ENCODE measurements around the gene HAND2.

HAND2 gene

DNA sequence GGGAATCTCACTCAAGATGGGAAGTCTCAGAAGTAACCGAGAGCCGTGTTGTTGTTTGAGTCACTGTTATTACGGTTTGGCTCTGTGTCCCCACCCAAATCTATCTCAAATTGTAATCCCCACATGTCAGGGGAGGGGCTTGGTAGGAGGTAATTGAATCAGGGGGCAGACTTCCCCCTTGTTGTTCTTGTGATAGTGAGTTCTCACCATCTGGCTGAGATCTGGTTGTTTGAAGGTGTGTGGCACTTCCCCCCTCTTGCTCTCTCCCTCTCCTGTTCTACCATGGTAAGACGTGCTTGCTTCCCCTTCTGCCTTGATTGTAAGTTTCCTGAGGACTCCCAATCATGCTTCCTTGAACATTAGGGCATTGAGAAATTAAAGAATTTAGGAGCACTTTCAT, 37.0 kb downstream of the HAND2 start:
- Histone ChIP-seq H3K4me3 (ENCODE audit: low read length) (no peak overlapping the region), H3K4me2 (ENCODE audit: low read length) (no peak overlapping the region), H3K36me3 (ENCODE audit: insufficient read depth, low read length) (no peaks in the 10 kb centered on the region), H3K9ac (ENCODE audit: low read depth, low read length) (no peak overlapping the region), H3K4me1 (ENCODE audit: control insufficient read depth, insufficient read depth, low read length) (peaks cover 40% of the 10 kb centered on the region), H3K27me3 (ENCODE audit: control insufficient read depth, insufficient read depth, low read length) (peaks cover 8% of the 10 kb centered on the region), H3K9me3 (replicated peaks; ENCODE audit: low read length) (no peaks in the 10 kb centered on the region)

- Histone ChIP-seq H3K36me3 (ENCODE audit: insufficient read depth, low read length) (no peaks in the 10 kb centered on the region), H3K9me3 (replicated peaks; ENCODE audit: low read length) (no peaks in the 10 kb centered on the region), H3K9ac (ENCODE audit: low read depth, low read length) (no peak overlapping the region), H3K4me1 (ENCODE audit: control insufficient read depth, insufficient read depth, low read length) (peaks cover 40% of the 10 kb centered on the region), H3K27me3 (ENCODE audit: control insufficient read depth, insufficient read depth, low read length) (peaks cover 7% of the 10 kb centered on the region), H3K4me2 (ENCODE audit: low read length) (no peak overlapping the region), H3K4me3 (ENCODE audit: low read length) (no peak overlapping the region)
These were observed 37.7 kb downstream of the HAND2 start for GRCh38 chr4:173492315-173492714.

GRCh38 chr4:173490817-173491528, 39.1 kb downstream of the HAND2 start:
- Histone ChIP-seq H3K4me1 (ENCODE audit: control insufficient read depth, insufficient read depth, low read length) (peaks cover 44% of the 10 kb centered on the region), H3K36me3 (ENCODE audit: insufficient read depth, low read length) (no peaks in the 10 kb centered on the region), H3K4me3 (ENCODE audit: low read length) (no peak overlapping the region), H3K27me3 (ENCODE audit: control insufficient read depth, insufficient read depth, low read length) (peaks cover 3% of the 10 kb centered on the region), H3K4me2 (ENCODE audit: low read length) (peak overlapping the region; percentile 0), H3K9ac (ENCODE audit: low read depth, low read length) (peak overlapping the region; percentile 2), H3K9me3 (replicated peaks; ENCODE audit: low read length) (no peaks in the 10 kb centered on the region)

GRCh38 chr4:173490256-173490655, 39.8 kb downstream of the HAND2 start:
- Histone ChIP-seq H3K27me3 (ENCODE audit: control insufficient read depth, insufficient read depth, low read length) (no peaks in the 10 kb centered on the region), H3K36me3 (ENCODE audit: insufficient read depth, low read length) (no peaks in the 10 kb centered on the region), H3K9me3 (replicated peaks; ENCODE audit: low read length) (no peaks in the 10 kb centered on the region), H3K4me3 (ENCODE audit: low read length) (no peak overlapping the region), H3K9ac (ENCODE audit: low read depth, low read length) (no peak overlapping the region), H3K4me1 (ENCODE audit: control insufficient read depth, insufficient read depth, low read length) (peaks cover 44% of the 10 kb centered on the region), H3K4me2 (ENCODE audit: low read length) (no peak overlapping the region)

- no peak overlapping the region for H3K4me3 ChIP-seq (ENCODE audit: low read length)
These were observed 40.5 kb downstream of the HAND2 start for GRCh38 chr4:173489514-173489913.

DNA sequence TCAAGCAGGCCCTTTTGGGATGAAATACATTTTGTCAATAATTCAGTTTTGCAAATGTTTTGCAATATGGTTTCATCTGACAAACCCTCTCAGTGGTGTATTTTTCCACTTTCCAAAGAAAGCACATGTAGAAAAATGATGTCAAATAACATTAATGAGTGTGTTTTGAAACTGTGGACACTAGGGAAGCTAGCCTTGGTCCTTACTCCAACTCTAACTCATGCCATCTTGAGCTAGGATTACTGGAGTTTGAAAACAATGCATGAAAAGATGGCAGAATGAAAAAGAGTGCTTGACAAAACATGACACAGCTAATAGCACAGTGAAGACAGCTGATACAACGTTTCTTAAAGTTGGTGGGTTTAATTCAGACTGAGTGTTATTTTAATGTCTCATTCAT, 41.4 kb downstream of the HAND2 start:
- no peaks in the 10 kb centered on the region for H3K9me3 ChIP-seq (replicated peaks; ENCODE audit: low read length)
- no peak overlapping the region for H3K4me2 ChIP-seq (ENCODE audit: low read length)
- H3K27me3 ChIP-seq (ENCODE audit: control insufficient read depth, insufficient read depth, low read length), result no peaks in the 10 kb centered on the region
- H3K36me3 ChIP-seq (ENCODE audit: insufficient read depth, low read length), result no peaks in the 10 kb centered on the region
- no peak overlapping the region for H3K9ac ChIP-seq (ENCODE audit: low read depth, low read length)
- H3K4me3 ChIP-seq (ENCODE audit: low read length), result no peak overlapping the region
- H3K4me1 ChIP-seq (ENCODE audit: control insufficient read depth, insufficient read depth, low read length), result peaks cover 39% of the 10 kb centered on the region

More at GRCh38 chr4:173489514-173489913, 40.5 kb downstream of the HAND2 start:
- Histone ChIP-seq H3K36me3 (ENCODE audit: insufficient read depth, low read length) (no peaks in the 10 kb centered on the region), H3K4me1 (ENCODE audit: control insufficient read depth, insufficient read depth, low read length) (peaks cover 44% of the 10 kb centered on the region), H3K9ac (ENCODE audit: low read depth, low read length) (no peak overlapping the region), H3K27me3 (ENCODE audit: control insufficient read depth, insufficient read depth, low read length) (no peaks in the 10 kb centered on the region), H3K4me2 (ENCODE audit: low read length) (no peak overlapping the region), H3K9me3 (replicated peaks; ENCODE audit: low read length) (no peaks in the 10 kb centered on the region)

DNA sequence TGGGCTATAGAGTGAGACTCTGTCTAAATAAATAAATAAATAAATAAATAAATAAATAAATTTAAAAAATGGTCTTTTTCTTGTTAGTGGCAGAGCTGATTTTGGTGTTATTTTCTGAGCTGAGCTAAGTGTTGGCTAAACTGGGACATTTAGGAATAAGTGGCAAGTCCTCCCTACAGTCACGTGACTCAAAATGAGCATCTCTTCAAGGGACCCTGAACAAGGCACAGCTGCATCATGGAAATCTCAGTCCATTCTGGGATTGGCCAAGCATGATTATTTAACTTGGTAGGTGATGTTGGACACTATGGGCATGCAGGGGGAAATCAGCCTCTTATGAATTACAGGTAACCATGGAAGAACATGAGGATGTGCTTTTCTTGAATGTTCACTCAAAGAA, 42.0 kb downstream of the HAND2 start:
- peaks cover 39% of the 10 kb centered on the region for H3K4me1 ChIP-seq (ENCODE audit: control insufficient read depth, insufficient read depth, low read length)
- no peaks in the 10 kb centered on the region for H3K36me3 ChIP-seq (ENCODE audit: insufficient read depth, low read length)
- H3K9ac ChIP-seq (ENCODE audit: low read depth, low read length), result no peak overlapping the region
- no peaks in the 10 kb centered on the region for H3K9me3 ChIP-seq (replicated peaks; ENCODE audit: low read length)
- no peak overlapping the region for H3K4me2 ChIP-seq (ENCODE audit: low read length)
- H3K4me3 ChIP-seq (ENCODE audit: low read length), result no peak overlapping the region
- H3K27me3 ChIP-seq (ENCODE audit: control insufficient read depth, insufficient read depth, low read length), result no peaks in the 10 kb centered on the region

- Histone ChIP-seq H3K9me3 (replicated peaks; ENCODE audit: low read length) (no peaks in the 10 kb centered on the region), H3K9ac (ENCODE audit: low read depth, low read length) (no peak overlapping the region), H3K4me1 (ENCODE audit: control insufficient read depth, insufficient read depth, low read length) (peaks cover 39% of the 10 kb centered on the region), H3K36me3 (ENCODE audit: insufficient read depth, low read length) (no peaks in the 10 kb centered on the region), H3K27me3 (ENCODE audit: control insufficient read depth, insufficient read depth, low read length) (no peaks in the 10 kb centered on the region), H3K4me3 (ENCODE audit: low read length) (no peak overlapping the region), H3K4me2 (ENCODE audit: low read length) (no peak overlapping the region)
These were observed 43.2 kb downstream of the HAND2 start for GRCh38 chr4:173486714-173487392.

DNA sequence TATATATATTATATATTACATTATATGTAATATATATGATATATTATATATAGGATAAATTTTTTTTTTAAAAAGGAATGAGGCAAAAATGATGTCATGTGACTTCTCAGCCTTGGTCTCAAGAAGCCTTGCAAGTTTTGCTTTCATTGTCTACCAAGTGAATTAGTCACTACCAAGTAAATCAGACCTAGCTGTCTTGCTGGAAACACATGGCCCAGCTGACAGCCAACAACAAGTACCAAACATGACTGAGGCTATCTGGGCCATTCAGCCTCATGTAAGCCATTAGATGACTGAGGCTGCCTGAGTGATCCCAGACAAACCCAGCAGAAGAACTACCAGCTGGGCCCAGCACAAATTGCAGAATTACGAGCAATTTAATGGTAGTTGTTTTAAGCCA, 44.9 kb downstream of the HAND2 start:
- no peak overlapping the region for H3K9ac ChIP-seq (ENCODE audit: low read depth, low read length)
- H3K4me2 ChIP-seq (ENCODE audit: low read length), result no peak overlapping the region
- H3K4me1 ChIP-seq (ENCODE audit: control insufficient read depth, insufficient read depth, low read length), result peaks cover 25% of the 10 kb centered on the region
- H3K4me3 ChIP-seq (ENCODE audit: low read length), result no peak overlapping the region
- H3K9me3 ChIP-seq (replicated peaks; ENCODE audit: low read length), result no peaks in the 10 kb centered on the region
- no peaks in the 10 kb centered on the region for H3K36me3 ChIP-seq (ENCODE audit: insufficient read depth, low read length)
- no peaks in the 10 kb centered on the region for H3K27me3 ChIP-seq (ENCODE audit: control insufficient read depth, insufficient read depth, low read length)

DNA sequence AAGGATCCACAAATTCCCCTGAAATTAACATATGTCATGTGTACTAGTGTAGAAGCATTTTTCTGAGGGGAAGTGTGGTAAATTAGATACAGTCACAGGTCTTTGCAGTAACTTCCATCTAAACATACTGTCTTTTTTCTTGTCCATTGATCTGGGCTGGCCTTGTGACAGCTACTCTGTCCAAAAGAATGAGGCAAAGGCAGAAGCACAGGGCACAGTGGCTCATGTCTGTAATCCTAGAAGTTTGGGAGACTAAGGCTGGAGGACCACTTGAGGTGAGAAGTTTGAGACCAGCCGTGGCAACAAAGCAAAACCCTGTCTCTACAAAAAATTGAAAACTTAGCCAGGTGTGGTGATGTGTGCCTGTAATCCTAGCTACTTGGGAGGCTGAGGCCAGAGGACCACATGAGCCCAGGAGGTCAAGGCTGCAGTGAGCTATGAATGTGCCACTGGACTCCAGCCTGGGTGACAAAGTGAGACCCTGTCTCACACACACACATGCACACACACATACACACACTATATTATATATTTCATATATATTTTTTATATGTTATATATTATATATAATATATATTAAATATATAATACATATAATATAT, 47.6 kb downstream of the HAND2 start:
- no peak overlapping the region for H3K4me3 ChIP-seq (ENCODE audit: low read length)
- H3K27me3 ChIP-seq (ENCODE audit: control insufficient read depth, insufficient read depth, low read length), result no peaks in the 10 kb centered on the region
- peaks cover 23% of the 10 kb centered on the region for H3K4me1 ChIP-seq (ENCODE audit: control insufficient read depth, insufficient read depth, low read length)
- H3K9me3 ChIP-seq (replicated peaks; ENCODE audit: low read length), result no peaks in the 10 kb centered on the region
- H3K4me2 ChIP-seq (ENCODE audit: low read length), result no peak overlapping the region
- no peak overlapping the region for H3K9ac ChIP-seq (ENCODE audit: low read depth, low read length)
- H3K36me3 ChIP-seq (ENCODE audit: insufficient read depth, low read length), result no peaks in the 10 kb centered on the region

- H3K9me3 ChIP-seq (replicated peaks; ENCODE audit: low read length), result no peaks in the 10 kb centered on the region
- H3K27me3 ChIP-seq (ENCODE audit: control insufficient read depth, insufficient read depth, low read length), result no peaks in the 10 kb centered on the region
- H3K4me3 ChIP-seq (ENCODE audit: low read length), result peak overlapping the region; percentile 12
These were observed 51.1 kb downstream of the HAND2 start for GRCh38 chr4:173478913-173479283.

More at GRCh38 chr4:173478913-173479283, 51.1 kb downstream of the HAND2 start:
- Histone ChIP-seq H3K36me3 (ENCODE audit: insufficient read depth, low read length) (no peaks in the 10 kb centered on the region), H3K4me2 (ENCODE audit: low read length) (peak overlapping the region; percentile 64), H3K9ac (ENCODE audit: low read depth, low read length) (peak overlapping the region; percentile 9), H3K4me1 (ENCODE audit: control insufficient read depth, insufficient read depth, low read length) (peaks cover 26% of the 10 kb centered on the region)
